Daoy (cell line): ENCODE results near the gene TXNDC17. TPM values are rescaled to one million over a fixed set of nuclear protein-coding genes. Genes with fewer than 3 reads are reported as not detected.
"Not testable (repeated sequence)": the region's sequence is repeated elsewhere in the genome, so short reads cannot be mapped to it uniquely, and the experiment has no call there.

Source experiments
- DNase-seq: peaks from one replicate; pipeline ENCODE4 v3.0.0-alpha.2; 2015; ENCODE audit warnings: low read depth
- total RNA-seq: library from RNA; depleted of rRNA; stranded (reverse); fragments of >200 nt; shearing (Covaris generic); gene quantifications from 2 replicates; pipeline ENCODE4 v1.2.3, GENCODE V29; 2014

Gene TXNDC17
- total RNA-seq, 1 experiment from 2014 or later: 258 TPM

DNA sequence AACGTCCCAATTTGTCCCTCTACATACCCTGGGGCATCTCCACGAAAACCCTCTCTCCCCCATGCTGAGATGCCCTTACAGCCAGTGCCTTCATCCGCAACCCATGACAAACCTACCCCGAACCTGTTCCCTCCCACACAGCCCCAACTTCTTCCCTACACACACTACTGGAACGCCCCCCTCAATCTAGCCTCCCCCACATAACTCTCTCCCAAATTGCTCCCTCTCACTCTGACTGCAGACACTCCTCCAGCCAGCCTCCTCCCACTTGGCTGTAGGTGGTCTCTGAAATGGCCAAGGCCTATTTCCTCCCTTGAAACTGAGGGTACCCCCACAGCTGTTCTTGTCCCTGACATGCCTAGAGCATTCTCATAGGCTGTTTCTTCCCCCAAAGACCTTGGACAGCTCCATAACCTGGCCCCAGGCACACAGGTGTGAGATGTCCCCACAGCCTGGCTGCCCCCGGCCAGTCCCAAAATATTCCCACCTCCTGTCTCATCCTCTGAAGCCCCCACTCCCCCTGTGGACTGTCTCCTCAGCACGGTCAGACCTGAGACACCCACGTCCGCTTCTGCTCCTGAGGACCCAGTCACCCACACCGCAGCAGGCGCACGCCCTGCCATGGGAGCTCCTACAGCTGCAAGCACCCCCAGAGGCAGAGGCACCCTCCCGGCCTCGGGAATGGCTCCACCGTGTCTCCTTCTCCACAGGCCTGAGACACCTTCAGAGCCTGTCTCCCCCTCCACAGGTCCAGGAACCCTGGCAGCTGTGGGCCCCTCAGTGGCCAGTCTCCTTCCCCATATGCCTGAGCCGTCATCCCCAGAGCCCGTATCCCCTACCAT, 4.0 kb upstream of the TXNDC17 start:
- DNase-seq: no peak

DNA sequence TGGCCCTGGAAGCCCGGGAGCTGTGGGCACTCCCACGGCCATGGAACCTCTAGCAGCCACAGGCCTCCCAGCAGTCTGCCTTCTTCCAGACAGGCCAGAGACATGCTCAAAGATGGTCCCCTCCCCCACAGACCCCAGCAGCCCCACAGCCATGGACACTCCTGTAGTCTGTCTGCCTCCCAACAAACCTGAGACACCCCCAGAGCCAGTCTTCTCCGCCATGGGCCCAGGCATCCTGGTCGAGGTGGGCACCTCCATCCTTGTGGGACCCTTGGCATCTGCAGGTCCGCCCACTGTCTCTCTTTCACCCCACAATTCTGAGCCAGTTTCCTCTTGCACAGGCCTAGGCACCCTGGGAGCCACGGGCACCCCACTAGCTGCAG, 3.4 kb upstream of the TXNDC17 start:
- no peak for DNase-seq

DNA sequence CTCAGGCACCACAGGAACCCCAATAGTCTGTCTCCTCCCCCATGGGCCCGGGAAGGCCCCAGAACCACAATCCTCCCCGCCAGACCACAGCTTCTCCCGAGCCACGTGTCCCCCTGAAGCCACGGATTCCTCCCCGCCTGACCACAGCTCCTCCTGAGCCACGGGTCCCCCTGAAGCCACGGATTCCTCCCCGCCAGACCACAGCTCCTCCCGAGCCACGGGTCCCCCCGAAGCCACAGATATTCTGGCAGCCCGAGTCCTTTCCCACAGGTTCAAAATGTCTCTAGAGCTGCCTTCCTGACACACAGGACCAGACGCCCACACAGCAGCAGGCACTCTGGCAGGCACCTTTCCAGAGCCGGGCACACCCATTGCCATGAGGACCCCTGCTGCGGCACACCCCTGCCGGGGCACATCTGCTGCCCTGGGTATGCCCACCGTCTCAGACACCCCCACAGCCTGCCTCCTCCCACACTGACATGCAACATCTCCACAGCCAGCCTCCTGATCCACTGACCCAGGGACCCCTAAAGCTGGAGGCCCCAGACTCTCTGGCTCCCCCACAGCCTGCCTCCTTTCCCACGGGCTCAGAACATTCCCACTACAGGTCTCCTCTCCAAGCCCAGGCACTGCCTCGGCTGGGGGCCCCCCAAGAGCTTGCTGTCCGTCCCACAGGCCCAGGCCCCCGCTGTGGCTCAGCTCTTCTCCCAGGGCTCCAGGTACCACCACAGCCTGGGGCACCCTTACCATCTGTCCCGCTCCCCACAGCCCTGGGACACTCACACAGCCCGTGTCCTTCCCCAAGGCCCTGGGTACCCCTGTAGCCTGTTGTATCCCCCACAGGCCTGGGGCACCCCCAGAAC, 2.6 kb upstream of the TXNDC17 start:
- DNase-seq: no peak

DNA sequence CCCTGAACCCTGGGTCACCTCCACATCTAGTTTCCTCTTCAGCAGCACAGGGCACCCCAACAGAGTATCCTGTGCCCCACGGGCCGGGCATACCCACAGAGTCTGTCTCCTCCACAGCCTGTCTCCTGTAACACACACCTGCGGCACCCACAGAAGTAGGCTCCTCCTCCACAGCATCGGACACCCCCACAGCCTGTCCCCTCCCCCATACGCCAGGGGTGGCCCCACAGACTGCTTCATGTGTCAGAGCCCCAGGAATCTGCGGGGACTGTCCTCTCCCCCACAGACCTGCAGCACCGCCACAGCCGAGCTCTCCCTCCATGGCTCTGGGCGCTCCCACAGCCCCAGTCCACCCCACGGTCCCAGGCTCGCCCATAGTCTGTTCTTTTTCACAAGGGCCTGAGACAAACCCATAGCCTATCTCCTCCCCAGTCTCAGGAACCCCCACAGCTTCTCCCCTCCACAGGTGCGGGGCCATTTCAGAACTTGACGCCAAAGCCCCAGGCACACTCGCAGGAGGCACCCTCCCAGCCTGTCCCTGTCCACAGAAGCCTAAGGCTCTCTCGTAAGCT, 1.8 kb upstream of the TXNDC17 start:
- DNase-seq: no peak

DNA sequence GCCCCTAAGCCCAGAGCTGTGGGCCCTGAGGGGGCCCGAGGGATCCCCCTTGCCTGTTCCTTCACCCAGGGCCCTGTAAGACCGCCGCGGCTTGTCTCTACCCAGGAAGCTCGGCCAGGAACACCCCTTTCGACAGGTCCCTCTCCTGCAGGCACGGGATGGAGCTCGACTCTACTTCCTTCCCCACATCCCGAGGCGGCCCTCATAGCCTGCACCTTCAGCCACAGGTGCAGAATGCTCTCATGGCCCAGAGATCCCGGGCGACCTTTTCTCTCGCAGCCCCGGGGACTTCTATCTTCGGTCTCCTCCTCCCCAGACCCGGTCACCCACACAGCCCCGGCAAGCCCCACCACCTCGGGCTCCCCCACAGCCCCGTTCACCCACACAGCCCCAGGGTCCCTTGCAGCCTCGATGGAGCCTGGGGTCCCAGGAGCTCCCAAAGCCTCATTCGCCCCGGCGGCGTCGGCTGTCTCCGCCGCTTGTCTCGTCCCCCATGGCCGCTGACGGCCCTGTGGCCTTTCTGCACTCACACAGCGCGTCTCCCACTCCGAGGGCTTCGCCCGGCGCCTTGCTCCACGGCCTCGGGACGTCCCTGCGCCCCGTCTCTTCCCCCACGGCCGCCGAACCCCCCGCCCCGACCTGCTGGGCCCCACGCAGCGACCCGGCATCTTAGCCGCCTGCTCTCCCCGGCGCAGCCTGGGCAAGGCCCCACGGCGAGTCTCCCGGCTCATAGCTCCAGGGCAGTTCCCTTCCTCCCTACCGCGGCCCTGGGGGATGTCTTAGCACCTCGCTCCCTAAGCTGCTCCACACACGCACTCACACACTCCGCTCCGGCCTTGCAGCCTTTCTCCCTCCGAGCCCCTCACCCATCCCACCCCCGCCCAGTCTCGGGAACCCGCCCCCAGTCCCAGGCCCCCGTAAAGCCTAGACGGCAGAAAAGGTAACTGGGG, 999 bp upstream of the TXNDC17 start:
- DNase-seq: peak; percentile 51

DNA sequence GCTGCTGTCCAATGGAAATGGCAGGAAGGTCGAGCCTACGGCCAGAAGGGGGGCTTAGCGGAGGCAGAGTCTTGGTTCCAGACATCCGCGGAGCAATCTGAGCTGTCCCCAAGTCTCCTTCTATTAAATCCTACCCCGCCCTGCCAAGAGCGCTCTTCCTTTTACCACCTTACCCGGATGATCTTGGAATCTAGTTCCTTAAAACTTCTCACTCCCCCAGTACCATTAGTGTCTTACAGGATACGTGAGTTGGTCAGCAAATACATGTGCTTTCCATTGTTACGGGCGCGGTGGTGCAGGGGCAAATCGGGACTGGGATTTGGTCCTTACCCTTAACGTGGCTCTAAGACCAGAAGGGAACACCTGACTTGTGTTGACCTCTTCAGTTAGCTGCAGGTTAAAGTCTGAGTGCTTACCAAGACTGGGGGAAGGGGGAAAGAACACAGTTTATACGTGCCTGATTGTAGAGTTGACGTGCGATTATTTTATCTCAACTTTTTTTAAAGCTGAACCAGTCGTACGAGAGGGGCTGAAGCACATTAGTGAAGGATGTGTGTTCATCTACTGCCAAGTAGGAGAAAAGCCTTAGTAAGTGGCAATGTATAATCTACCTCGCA, 495 bp downstream of the TXNDC17 start:
- DNase-seq: no peak

DNA sequence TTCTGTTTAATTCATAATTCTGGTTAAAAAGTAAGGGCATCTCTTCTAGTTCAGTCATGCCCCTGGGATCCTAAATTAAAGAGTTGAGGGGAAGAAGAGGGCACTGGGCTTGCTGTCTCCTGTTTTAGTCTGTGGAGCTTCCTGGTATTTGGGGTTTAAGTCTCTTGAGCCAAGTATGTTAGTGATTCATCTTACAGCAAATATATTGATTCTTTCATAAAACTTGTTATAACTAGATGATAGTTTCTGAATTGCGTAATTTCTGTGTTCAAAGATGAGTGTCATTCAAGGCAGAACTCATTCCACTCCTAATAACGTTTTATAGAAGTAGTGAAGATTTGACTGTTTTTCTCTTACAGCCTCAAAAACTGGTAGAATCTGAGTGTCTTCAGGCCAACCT, 1.7 kb downstream of the TXNDC17 start:
- no peak for DNase-seq

DNA sequence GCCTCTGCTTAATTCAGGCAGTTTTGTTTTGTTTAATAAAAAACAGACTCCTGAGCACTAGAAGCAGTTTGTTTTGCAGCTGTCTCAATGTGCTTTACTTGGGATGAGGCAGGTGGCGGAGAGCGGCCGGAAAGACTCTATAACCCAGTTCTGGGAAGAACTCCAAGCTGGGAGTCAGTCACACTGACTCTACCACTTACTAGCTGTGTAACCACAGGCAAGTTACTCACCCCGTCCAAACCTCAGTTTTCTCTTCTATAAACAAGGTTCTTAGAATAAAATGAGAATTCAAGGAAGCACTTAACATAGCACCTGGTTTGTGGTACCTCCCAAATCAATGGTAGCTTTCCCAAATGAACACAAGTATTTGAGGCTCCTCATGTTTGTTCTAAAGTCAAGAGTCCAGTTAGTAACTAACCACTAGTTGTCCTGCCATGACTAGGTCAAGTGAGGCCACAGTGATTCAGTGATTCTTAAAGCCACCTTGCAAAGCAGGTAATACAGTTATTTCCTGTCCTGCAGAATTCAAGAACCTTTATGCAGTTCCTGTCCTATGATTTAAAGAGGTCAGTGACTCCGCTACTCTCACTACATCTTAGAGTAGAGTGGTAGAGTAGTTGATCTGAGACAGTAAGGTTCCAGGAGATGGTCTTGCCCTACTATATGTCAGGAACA, 2.7 kb downstream of the TXNDC17 start:
- DNase-seq: peak; percentile 88

DNA sequence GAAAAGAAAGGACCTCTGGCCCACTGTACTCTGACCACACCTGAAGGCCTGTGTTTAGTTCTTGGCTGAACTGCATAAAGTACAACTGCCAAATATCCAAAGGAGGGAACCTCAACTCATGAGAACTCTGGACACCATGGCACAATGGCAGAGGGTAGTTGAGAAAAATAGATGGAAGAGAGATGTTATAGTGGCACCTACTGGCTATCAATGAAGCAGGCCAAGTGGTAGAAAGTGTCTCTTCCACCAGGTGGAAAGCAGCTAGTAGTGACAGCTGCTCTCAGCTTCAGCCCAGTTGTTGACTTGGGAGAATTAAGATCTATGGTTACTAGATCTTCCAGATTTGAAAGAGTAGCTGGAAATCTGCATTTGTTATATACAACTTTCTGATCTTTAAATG, 7.3 kb downstream of the TXNDC17 start:
- DNase-seq: no peak

DNA sequence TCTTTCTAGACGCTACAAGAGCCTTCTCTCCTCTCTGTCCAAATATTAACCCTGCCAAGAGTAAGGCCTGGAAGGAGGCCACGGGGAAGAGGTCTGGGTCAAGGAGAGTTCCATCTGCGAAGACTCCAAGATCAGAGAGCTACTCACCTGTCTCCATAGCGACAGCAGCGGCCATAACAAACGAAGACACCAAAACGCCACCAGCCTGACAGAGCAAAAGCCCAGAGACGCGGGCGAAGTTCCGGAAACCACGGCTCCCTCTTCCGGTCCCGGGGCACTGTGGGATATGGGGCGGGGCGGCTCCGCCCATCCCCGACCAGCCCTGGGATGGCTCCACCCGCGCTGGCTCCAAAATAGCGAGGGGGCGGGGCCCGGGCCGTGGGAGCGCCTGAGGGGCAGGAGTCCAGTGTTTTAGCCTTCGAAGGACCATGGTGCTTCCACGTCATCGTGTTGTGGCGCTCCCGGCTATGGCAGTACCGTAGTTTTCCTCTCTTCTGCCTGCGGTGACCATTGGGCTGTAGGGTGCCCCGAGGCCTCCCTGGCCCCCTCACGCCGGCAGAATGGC, 10.6 kb downstream of the TXNDC17 start, which contains the start of the genes C17orf100 and MED31:
Gene C17orf100 (plus strand): TSS at position 409 of the 565 bp plus-strand sequence. CDS start 152 bp downstream, at position 561.
Gene MED31 (minus strand): TSS at position 252 of the 565 bp plus-strand sequence. CDS start 77 bp downstream, at position 175.
- DNase-seq: peak; percentile 97

DNA sequence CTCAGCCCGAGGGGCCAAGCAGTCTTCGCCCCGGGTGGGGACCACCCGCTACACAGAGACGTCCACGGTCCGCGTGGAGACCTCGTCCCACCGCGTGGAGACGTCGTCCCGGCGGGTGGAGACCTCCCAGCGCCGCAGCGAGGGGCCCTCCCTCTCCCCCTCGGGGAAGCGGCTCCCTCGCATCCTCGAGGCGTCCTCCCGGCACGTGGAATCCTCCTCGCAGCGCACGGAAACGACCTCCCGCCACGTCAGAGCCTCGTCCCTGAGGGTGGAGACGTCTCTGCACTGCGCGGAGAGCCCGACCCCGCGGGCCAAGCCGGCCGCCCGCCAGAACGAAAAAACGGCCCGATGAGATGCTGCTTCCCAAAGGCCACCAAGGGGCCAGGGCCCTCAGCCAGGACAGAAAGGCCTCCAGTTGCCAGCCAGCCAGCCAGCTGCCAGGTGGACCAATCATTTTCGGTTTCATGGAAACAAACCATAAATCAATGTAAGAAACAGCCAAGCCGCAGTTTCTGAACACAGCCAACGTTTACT, 11.1 kb downstream of the TXNDC17 start:
- peak; percentile 65 for DNase-seq

DNA sequence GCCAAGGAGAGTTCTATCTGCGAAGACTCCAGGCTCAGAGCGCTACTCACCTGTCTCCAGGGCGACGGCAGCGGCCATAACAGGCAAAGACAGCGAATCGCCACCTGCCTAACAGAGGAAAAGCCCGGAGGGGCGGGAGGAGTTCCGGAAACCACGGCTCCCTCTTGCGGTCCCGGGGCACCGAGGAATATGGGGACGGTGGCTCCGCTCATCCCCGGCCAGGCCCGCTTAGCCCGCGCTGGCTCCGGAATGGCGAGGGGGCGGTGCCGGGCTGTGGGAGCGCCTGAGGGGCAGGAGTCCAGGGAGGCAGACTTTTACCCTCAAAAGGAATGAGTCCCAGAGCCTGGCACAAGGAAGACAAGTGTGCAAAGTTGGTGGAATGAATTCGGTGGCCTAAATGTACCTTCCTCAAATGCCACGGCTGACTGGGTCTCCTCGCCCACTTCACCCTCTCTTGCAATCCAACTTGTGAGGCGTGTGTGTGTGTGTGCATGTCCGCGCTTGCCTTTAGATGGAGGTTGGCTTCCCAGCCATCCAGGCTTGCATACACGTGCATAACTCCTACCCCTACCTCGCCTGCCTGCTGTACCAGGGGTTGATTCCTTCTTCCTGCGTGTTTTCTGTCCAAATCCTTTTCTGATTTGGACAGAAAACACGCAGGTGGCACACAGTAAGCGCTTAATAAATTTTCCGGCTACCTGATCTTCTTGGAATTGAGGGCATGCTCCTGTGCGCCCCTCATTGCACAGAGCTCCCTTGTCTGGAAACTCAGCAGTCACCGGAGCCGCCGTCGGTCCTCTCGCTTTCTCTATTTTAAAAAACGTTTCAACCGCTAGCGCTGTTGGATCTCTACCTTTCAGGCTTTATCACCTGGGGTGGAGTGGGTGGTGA, 14.2 kb downstream of the TXNDC17 start:
- no peak for DNase-seq

DNA sequence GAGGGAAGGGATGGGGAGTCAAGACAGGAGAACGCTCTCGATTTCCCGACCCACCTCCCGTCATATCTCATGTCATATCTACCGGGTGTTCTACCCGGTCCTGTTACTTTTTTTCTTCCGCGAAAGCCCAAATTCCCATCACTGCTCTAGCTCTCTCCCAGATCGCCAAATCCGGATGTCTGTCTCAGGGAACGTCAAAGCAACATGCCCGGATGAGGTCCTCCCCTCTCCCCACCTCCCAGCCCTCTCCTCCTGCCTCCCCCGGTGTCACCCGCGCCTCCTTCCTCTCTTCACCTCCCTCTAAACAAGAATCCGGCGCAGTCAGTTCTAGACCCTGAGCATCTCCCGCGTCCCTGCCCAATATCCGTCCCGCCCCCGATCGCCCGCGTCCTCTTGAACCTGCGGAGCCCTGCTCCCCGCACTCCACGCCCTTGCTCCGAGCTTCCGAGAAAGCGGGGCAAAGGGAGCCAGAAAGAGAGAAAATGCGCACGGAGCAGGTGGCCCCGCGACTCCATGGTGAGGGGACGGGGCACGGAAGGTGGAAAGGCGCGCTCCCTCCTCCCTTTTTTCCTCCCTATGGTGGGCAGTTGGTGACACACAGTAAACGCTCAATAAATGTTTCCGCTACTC, 15.0 kb downstream of the TXNDC17 start:
- not testable (repeated sequence) for DNase-seq

DNA sequence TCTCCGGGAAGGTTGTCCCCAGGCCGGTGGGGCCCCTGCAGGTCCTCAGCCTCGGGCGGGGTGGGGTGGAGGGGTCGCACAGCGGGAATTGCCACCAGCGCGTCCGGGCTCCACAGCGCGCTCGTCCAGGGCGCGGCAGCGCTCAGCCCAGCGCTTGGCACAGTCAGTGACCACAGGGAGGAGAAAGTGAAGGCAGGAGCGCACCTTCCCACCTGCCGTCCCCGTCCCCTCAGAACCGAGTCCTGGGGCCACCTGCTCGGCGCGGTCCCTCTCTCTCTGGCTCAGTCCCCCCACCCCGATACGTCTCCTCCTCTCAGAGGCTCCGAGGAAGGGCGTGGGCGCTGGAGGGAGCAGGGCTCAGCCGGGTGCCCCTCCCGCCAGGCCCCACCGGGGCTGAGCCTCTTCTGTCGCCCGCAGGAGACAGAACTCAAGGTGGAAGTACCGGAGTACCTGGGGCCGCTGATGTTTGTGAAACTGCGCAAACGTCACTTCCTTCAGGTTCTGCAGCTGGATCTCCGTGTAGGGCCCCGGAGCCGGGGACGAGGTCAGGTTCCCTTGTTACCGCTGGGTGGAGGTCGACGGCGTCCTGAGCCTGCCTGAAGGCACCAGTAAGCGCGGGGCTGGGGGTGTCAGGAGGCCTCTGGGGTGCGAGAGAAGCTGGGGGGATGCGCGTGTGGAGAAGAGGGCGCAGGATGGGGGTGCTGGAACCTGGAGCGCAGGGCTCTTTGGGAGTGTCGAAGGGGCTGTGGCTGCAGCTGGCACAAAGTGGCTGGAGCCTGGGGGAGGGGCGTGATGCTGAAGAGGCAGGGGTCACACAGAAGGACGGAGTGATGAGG, 16.2 kb downstream of the TXNDC17 start:
- not testable (repeated sequence) for DNase-seq

DNA sequence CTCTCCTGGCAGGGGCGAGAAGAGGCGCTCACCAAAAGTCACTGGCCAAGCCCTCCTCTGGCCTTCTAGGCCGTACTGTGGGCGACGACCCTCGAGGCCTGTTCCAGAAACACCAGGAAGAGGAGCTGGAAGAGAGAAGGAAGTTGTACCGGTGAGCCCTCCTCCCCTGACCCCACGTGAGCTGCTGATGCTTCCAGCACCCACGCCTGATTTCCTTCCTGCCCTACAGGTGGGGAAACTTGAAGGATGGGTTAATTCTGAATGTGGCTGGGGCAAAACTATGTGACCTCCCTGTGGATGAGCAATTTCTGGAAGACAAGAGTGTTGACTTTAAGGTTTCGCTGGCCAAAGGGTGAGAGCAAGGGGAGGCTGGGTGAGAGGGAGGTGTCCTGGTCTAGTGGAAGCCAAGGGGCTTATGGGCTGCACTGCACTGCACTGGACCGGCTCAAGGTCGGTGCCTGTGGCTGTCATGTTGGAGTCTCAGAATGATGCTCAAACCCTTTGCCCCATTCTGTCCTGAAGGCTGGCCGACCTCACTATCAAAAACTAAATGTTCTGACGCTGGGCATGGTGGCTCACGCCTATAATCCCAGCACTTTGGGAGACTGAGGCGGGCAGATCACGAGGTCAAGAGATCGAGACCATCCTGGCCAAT, 16.9 kb downstream of the TXNDC17 start:
- DNase-seq: no peak

DNA sequence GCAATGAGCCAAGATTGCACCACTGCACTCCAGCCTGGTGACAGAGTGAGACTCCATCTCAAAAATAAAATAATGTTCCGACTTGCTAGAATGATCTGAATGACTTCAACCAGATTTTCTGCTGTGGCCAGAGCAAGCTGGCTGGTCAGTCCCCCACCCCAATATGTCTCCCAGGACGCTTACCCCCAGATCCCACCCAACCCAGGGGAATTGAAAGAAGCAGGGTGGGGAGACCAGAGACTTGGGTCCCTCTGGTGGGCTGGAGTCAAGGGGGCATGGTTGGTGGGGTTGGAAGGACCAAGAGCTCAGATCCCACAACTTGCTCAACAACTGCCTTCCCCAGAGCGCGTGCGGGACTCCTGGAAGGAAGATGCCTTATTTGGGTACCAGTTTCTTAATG, 17.6 kb downstream of the TXNDC17 start:
- DNase-seq: not testable (repeated sequence)
